HG03139 (cell line): Measurements from ENCODE around the gene LCTL.

Experiments used
- ATAC-seq: cut with Tn5 transposase; IDR thresholded peaks from one replicate; pipeline ENCODE4 v1.9.1; 2021; ENCODE audit not compliant: unreplicated experiment

Gene LCTL

DNA sequence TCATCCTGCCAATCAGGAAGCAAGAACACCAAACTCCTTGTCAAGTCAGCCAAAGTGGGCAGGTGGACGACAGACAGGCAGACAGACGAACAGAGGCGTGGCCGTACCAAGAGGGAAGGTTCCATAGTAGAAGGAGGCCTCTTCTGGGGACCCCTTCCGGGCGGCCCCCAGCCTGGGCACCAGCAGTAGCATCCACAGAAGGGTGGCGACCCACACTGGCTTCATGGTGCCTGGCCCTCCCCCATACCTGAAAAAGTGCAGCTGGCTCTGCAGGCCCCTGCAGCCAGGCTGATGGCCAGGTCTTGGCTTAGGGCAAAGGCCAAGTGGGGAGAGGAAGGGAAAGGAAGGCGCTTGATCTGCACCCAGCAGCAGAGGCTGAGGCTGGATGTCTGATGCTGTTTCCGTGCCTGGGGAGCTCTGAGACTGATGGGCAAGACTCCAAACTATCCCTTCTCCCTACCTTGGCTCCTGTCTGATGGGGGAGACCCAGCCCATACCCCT, 607 bp downstream of the LCTL start:
- no peak for ATAC-seq

DNA sequence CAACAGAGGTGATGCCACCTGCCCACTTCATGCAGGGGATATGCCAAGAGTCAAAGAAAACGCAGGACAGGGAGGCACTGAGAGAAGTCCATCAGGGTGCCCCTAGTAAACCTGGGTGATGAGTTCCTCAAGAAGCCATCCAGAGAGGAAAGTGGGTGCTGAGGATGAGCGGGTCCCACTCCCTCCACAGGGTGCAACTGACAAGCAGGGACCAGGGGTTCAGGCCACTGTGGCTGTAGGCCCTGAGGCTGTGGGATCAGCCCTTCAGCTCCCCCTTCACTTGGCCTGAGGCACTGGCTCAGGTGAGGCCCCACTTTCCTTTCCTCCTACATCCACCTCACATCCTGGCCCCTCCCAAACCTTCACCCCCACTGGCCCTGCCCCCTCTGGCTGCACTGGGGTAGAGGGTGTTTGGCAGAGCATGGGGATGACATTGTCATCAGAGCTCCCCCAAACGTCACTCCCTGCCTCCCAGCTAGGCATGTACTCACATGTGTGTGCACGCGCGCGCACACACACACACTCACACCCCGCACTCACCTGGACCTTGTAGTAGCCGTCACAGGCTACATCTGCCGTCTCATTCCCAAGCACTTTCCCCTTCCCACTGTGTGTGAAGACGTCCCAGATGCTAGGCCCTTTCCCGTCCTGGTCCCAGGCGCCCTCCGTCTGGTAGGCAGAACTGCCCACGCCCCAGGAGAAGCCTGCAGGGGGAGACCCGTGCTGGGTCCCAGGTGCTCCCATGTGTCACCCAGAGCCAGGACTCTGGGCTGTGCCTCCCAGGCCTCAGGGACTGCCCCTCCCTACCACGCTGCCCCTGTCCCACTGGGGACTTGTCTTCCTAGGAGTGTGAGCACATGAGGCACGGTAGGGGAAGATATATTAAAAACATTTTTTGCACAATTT, 1.4 kb downstream of the LCTL start:
- no peak for ATAC-seq

DNA sequence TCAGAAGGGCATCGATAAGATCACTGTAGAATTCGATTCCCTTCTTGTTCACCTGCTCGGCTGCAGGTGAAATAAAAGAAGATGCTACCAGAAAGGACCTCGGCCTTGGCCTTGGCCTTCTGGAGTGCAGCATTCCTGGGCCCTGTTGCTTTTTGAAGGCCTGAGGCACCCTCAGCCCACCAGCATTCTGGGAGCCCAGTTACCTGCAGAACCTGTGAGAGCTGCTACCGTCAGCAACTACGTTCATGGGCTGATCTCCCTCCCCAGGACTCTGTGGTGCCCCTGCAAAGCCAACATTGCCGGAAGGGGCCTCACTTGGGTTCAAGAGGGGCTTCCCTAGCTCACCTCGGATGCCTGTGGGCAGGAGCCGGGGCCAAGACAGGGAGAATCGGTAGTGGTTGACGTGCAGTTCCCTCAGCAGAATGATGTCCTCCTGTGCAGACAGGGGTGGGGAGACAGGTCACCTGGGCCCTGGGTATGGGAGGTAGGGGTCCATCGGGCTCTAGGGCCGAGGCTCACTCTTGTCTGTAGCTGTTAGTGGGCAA, 2.2 kb downstream of the LCTL start:
- ATAC-seq, result no peak

DNA sequence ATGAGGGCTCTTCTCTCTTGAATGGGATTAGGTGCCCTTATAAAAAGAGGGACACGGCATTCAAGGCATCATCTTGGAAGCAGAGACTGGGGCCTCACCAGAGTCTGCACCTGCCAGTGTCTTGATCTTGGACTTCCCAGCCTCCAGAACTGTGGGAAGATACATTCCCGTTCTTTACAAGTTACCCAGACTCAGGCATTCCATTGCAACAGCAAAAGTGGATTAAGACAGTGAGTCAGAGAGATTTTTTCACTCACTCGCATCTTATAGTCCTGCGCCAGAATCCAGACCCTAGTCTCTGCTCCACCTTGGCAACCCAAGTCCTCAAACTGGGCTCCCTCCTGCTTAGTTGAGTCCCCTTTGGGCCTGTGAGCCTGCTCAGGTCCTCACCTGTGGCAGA, 2.7 kb downstream of the LCTL start:
- ATAC-seq, result no peak

DNA sequence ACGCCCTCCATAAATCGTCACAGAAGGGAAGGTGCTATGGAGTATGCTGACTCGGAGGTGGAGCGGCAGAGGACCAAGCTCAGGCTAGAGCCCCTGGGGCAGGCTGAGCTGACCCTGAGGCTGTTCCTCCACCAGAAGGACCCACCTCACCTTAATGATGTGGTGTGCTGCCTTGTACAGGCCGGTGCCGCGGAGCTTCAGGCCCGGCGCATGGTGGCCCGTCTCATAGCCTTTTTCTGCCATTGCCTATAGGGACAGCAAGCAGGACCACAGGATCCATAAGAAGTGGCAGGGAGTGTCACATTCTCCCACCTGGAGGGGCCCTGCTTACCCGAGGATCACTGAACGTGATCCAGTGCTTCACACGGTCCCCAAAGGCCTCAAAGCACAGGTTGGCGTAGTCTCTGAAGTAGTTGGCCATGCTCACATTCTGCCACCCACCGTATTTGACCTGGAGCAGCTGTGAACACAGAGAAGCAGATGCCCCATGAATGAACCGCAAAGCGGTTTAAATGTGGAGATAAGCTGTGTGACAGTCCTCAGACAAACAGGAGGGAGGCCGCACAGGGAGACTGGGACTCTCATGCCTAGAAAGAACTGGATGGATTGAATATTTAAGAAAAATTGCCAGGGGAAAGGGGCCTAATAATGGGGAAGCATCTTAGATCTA, 4.8 kb downstream of the LCTL start:
- ATAC-seq, result no peak

DNA sequence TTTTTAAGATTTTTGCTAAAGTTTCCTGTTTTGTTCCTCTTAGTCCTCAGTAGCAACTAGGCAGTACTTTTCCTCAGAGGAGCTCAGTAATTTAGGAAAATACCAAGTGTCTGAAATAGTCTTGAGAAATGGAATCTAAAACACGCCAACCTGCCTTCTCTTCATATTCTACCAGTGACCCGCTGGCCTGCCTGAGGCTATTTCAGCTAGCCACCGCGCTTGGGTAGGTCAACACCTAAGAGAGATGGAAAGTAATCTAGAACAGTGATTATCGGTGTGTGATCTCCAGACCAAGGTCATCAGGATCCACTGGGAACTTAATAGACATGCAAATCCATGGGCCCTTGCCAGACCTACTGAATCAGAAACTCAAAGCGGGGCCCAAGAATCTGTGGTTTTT, 7.5 kb downstream of the LCTL start:
- ATAC-seq, result no peak

DNA sequence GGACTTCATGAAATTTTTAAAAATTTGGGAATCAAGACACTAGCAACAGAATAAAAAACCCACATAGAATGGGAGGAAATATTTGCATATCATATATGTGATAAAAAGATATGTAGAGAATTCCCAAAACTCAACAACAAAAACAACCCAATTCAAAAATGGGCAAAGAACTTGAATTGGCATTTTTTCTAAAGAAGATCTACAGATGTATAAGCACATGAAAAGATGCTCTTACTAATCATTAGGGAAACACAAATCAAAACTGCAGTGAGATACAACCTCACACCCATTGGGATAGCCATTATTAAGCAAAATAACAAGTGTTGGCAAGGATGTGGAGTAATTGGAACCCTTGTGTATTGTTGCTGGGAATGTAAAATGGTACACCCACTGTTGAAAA, 10.1 kb downstream of the LCTL start:
- ATAC-seq, result no peak

DNA sequence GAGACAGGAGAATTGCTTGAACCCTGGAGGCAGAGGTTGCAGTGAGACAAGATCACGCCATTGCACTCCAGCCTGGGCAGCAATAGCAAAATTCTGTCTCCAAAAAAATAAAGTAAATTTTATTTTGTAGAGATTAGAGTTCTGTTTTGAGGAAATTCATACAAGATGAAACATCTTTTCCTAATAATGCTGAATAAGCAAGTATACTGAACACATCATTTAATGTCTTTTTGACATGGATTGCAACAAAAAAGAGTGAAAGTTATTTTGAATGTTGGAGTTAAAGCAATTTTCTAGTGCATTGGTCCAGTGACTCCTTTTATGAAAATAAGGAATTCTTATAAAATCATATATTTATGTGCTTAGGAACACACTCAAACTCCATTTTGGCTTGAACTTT, 20.5 kb downstream of the LCTL start:
- ATAC-seq, result no peak

DNA sequence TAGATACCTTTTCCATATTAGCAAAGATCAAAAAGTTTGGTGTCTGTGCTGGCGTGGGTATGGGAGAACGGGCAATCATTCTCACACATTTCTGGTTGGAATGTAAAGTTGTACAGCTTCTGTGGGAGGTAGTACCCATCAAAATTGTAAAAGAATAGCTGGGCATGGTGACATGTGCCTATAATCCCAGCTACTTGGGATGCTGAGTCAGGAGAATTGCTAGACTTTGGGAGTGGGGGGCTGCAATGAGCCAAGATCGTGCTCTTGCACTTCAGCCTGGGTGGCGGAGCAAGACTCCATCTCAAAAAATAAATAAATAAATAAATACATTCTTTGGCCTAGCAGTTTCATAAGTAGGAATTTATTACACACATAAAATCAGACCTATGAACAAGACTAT, 22.9 kb downstream of the LCTL start:
- no peak for ATAC-seq

DNA sequence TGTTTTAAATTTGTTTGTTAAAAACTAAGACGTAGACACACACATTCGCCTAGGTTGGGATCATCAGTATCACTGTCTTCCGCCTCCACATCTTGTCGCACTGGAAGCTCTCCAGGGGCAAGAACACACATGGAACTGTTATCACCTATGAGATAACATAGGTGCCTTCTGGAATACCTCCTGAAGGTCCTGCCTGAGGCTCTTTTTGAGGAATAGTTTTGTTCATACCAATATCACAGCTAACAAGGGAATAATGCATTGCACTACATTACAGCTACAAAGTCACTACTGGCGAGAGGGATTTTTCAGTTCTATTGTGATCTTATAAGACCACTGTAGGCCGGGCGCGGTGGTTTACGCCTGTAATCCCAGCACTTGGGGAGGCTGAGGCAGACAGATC, 30.7 kb downstream of the LCTL start:
- no peak for ATAC-seq

DNA sequence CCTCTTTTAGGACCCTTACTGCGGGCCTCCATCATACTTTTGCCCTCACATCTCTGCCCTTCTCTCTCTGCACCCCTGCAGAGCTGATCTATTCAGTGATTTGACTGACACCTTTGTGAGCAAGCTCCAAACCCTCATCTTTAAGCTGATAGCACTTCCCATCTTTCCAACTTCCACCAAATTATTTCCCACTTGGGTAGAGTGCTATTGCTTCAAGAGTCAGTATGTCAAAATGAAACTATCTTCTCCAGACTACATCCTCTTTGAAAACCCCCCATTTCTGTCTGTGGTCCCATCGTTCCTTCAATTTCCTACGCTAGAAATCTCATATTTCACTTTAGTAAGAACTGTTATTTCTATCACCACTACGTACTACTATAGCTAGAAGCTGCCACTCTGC, 41.0 kb downstream of the LCTL start:
- ATAC-seq, result no peak

DNA sequence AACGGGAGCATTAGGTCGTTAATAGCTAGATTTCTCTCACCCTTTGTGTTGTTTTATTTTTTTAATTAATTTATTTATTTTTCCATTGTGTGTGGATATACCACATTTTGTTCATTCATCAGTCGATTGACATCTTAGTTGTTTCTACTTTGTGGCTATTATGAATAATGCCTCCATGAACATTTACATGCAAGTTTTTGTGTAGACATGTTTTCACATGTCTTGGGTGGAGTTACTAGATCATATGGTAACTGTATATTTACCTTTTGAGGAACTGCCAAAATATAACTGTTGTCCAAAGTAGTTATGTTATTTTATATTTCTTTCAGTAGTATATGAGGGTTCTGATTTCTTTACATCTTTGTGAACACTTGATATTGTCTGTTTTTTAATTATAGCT, 41.9 kb downstream of the LCTL start:
- ATAC-seq, result no peak

DNA sequence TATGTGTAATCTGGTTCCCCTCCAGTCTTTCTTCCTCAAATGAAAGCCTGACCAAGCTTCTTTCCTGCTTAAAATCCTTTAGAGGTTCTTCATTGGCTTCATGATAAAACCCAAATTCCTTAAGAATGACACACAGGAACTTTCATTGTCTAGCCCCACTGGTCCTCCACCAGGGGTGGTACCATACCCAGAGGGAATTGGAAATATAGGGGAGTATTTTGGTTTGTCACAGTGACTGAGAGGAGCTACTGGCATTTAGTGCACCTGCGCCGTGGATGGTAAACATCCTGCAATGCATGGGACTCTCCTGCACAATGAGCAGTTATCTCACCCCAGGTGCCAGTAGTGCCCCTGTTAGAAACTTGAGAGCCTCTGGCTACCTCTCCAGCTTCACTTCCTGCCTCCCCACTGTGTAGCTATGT, 49.9 kb downstream of the LCTL start:
- no peak for ATAC-seq

DNA sequence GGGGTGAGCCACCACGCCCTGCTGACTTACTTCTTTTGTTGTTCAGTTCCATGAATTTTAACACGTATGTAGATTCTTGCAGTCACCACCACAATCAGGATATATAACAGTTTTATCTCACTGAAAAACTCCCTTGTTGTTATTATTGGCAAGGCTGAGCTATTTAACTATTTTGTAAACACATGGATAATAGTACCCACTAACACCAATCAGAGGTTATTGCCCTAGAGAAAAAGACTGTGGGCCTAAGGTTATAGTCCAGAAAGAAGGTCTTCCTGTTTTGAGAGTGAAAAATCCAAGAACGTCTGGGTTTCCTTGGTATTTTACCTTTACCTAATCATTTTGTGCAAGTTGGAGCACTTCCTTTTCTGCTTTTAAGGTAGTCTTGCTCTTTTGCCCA, 51.2 kb downstream of the LCTL start:
- ATAC-seq, result no peak

DNA sequence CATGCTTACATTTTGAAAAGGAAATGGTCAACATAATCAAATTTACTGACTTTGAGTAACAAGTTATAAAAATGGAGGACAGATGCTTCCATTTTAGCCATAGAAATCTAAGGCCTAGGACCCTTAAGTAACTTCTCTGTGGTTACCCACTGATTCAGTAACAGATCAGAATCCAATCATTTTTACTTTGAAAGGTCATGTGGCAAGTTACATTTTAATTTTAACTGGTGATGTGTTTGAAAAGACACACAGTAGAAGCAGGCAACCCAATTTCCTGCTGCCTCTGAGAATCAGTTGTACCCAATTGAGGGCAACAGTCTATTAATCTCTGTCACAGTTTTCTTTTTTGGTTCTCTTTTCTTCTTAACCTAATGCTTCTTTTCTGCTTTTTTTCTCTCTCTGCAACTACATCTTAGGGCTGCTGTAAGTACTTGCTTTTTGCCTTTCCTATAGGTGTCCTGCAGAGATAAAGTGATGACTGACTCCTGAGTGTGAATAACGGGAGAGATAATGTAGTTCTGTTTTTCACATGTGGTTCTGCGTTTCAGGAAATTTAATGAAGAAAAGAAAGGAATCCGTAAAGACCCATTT, 57.4 kb downstream of the LCTL start:
- ATAC-seq, result no peak

DNA sequence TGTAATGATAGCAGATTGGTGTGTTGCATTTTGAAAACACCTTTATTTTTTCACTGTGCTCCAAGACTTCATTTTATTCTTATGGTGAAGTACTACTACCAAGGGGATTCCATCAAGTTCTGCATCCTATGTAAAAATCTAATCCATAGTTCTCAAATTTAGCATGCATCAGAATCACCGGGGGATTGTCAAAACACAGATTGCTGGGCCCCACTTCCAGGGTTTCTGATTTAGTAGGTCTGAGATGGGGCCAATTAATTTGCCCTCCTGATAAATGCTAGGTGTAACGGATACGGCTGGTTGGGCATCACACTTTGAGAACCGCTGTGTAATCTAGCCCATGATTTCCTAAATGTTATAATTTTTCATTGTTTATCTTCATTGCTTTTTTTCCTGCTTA, 60.0 kb downstream of the LCTL start:
- no peak for ATAC-seq

DNA sequence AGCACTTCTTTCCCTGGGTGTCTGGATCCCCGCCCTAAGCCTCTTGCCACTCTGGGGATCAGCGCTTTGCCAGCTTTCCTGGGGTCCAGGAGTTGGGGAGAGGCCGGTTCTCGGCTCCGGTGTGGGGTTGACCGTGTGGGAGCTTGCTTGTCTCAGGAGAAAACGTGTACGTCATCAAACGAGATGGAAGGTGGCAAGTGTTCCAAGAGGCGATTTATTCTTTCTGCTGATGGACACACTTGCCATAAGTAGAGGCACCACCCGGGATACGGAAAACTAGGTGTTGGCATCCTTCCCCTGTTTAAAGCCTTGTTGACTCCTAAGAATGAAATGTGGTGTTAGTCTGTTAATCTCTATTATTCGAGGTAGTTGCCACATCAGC, 60.4 kb downstream of the LCTL start:
- ATAC-seq, result peak; percentile 5

DNA sequence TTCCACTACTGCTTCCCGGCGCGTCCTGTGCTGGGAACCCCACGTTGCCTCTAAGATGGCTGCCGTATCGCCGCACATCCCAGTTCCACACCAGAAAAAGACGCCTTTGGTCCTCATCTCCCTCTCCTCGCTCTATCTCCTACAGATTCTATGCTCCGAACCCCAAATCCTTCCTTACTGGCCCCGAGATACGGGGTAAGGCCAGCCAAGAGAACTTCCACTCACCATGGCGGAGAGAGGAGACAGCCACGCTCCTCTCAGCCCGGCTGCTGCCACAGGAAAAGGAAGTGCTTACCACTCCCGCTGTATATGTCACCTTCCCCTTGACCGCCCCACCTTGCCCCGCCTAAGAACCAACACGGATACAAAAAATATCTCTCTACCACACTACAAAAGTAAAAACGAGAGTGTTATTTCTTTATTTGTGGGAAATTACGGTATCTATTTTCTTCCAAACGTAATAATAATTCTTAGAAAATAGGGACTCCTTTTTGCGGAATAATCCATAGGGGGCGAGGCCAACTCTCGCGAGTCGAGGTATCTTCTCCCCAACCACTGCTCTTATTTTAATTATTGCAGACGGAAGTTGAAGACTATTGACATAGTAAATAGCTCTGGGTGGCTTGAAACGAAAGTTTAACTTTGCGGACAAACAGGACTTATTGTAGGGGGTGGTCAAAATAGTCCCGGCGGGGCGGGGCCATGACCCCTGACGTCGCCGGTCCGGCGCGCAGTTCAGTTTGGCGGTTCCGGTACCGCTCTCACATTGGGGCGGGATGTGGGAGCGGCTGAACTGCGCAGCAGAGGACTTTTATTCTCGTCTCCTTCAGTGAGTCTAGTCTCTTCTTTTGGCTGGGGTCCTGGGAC, 61.0 kb downstream of the LCTL start, which contains the start of the genes RPL4 and ZWILCH:
TSS of gene RPL4 (minus strand) at position 293 of the 867 bp plus-strand sequence. CDS start at position 228, 65 bp downstream.
TSS of gene ZWILCH (plus strand) at position 764 of the 867 bp plus-strand sequence. CDS start at position 777, 13 bp downstream.
- ATAC-seq, result peak; percentile 67

DNA sequence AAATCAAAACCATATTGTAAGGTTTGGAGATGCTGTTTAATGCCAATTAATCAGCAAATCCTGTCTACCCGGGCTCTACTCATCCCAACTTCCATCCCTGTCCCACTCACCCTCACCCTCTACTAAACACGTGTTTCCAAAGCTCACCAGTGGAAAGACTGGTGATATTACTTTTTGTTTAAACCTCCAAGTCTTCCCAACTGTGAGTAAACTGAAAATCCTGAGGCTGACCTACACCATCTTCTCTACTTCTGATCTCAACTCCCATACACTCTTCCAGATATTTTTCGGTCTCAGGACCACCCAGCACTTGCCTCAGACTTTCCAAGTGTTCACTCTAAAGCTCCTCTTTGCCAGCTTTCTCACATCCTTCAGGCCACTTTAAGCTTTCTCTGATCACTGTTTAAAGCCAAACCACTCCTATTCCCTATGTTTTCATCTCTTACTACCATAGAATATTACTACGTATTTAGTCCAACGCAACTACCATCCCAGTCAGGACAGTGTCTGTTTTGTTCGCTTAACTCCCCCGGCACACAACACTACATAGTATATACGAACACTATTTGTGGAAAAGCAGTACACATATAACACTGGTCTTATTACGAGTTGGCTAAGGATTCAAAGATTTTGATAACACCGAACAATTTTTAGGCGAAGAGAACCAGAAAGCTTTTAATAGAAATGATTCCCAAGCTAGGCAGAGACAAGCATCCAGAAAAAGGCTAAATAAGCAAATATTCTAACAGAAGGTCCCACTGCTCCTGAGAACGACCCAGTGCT, 61.8 kb downstream of the LCTL start:
- no peak for ATAC-seq
